Right hindlimb (tissue), 1 donor: ENCODE data around the gene SLC6A5.

Experiments used
- DNase-seq: peaks from one replicate; pipeline ENCODE4 v3.0.0-alpha.2; 2018

The SLC6A5 gene

DNA sequence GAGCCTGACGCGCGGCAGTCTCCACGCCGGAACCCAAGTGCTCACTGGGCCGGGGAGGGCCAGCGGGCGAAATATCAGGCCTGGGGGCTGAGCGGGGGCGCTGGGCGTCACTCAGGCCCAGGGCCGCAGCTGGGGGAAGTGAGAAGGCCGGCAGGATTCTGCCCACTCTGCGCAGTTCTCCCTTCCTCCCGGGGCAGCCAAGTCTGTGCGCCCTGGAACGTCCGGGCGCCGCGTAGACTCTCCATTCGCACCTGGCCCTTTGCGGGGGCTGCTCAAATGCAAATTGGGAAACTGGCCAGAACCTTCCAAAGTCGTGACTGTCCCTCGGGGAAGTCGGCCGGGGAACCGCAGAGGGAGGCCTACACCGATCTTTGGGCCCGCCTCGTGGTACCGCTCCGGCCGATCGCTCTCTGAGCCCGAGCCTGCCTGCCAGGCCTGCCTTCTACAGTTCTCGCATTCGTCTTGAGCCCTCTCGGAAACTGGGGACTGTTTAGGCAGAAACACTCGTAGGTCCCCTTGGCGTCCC lies 2.2 kb upstream of the SLC6A5 start:
- no peak for DNase-seq

DNA sequence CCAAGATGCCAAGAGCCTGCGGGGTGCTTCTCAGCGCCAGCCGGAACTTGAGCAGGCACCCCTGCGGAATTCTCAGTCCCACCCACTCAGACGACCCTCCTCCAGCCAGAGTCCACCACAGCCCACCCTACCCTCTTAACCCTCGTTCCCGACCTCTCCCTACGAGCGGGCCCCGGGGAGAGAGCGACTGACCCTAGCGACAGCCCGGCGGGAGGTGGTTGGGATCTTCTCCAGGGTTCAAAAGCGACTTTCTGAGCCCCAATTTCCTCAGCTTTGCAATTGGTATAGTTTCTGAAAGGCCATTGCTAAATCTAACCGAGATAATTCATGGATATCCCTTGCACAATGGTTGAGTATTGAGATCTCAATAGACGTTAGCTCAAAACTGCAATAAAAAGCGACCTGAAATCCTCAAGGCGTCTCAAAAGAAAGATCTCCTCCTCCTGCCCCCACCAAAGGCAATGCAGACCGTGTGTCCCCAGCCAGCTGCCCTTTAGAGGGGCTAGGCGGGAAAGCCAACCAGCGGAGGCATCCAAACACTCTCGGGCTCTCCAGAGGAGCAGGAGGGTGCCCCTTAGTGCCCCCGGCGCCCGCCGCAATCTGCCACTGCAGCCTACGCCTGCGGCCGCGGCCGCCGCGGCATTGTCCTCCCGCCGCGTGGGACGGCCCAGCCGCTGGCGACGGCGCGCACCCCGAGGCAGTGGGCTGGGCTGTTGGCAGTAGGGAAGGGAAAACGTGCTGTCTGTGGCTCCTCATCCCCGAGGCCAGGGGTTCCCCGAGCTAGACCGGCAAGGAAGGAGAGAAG lies 1.5 kb upstream of the SLC6A5 start:
- no peak for DNase-seq

DNA sequence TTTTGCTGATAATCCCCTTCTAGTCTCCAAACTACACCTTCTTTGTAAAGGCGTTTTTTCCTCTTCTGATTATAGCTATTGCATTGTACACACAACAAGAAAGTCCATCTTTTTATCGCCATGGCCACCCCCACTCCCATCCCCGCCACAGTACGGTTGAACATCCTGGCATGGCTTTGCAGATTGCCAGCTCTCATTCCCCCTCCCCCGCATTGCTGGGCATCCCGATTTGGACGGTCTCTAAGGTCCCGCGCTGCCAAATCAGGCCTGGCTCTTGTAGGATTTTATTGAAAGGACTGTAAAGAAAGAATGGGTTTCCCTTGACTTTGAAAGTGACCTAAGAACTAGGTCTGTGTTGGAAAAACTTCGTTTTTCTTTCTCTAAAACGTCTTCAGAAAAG lies 916 bp upstream of the SLC6A5 start:
- DNase-seq, result no peak

DNA sequence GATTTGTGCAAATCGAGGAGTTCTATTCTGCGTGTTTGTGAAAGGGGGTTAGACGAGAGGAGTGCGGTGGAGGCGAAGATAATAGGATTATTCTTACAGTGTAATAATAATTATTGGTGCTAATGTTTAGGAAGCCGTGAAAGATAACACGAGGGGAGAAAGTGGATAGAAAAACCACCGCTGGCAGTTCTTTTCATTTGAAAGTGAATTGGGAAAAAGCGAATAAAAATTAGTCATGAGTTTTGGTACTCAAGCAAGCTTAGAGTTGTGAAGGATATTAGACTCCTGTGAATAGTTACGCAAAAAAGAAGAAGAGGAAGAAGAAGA lies 575 bp downstream of the SLC6A5 start:
- no peak for DNase-seq

DNA sequence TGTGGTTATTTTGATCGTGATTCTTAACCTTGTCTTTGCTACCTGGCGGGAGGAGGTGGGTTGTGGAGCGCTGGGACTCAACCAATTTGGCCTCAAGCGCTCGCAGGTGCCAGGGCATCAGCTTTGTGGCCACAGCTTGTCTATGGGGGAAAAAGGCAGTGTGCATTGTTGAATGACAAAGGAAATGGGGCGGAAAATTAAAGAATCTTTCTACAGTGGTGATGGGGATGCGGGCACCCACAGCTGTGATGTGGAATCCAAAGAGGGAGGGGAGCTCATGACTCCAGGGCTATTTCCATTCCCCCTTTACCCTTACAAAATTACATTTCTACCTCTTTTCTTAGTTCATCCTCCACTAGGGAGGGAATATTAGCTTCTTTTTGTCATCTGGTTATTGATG lies 1.1 kb downstream of the SLC6A5 start:
- DNase-seq, result no peak

DNA sequence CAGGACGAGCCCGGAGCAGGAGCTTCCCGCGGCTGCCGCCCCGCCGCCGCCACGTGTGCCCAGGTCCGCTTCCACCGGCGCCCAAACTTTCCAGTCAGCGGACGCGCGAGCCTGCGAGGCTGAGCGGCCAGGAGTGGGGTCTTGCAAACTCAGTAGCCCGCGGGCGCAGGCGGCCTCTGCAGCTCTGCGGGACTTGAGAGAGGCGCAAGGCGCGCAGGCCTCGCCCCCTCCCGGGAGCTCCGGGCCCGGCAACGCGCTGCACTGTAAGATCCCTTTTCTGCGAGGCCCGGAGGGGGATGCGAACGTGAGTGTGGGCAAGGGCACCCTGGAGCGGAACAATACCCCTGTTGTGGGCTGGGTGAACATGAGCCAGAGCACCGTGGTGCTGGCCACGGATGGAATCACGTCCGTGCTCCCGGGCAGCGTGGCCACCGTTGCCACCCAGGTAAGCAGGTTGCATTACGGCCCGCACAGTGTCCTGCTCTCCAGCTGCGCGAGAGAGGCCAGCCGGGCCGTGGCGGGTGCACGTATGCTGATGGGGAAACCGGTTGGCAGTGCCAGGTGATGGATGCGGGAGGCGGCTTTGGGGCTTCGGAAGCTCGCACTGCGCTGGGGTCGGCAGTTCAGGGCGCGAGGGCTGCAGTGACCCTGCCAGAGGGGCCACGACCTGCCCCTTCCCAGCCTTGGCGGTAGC lies 2.0 kb downstream of the SLC6A5 start:
- no peak for DNase-seq

DNA sequence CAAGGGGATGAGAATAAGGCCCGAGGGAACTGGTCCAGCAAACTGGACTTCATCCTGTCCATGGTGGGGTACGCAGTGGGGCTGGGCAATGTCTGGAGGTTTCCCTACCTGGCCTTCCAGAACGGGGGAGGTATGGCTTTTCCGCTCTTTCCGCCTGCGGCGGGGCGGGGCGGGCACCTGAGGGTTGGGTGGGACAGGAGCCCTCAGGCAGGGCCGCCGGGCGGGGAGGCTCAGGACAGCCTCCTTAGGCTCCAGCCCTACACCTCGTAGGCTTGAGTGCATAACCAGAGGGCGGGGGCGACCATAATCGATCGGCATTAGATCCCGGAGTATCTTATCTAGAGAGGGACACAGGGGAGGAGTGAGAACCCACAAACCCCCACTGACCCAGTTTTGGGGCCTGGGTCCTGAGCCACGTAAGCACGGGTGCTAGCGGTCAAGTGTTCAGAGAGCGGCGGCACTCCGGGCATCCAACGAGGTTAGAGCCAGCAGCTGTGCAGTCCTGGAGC lies 4.9 kb downstream of the SLC6A5 start:
- DNase-seq, result no peak

DNA sequence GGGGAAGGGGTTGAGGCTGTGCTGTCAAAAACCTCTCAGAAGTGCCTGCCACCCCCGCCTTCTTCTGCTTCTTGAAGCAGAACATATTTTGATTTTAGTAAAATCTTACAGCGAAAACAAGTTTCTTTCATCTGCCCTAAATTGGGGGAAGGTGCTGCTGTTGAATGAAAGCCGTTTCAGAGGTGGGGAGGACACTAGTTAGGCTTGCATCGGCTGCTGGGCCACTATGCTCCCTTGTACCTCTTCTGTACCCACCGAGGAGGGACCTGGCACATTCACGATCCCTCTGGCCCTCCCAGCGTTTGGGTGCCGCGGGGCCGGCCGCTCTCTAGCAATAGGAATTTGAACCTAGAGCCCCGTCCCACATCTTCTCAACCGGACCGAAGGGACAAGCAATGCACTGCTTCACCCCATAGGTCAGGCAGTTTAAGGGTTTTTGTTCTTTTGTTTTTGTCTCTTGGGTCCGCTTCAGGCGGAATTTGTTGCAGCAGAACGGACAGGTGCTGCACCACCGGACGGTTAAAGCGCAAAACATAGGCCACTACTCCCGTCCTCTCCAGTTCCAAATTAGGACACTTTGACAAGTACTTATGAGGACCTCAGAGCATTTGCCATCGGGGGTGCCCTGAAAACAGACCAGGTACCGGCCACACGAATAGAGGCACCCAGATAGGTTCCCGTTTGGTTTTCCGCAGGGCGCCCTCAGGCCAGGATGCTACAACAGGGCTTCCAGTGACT lies 5.6 kb downstream of the SLC6A5 start:
- no peak for DNase-seq

DNA sequence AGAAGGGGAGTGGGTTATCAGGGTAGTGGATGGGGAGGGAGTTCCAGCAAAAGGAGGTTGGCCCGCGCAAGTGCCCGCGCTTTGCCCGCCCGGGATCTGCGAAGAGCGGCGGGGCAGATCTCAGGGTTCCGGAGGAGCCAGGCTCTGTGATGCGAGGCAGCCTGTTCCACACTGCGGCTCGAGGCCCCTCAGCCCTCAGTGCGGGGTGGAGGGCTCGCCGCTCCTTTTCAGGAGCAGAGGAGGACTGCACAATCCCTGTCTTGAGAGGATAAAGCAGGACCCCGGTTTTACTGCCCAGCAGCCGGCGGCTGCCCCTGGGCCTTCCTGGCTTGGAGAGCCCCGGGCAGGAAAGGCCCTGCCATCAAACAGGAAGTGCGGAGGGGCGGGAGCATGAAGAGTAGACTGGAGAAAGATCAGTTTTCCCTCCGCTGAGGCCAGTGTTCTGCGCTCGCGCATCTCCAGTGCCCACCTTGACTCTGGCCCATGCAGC lies 6.2 kb downstream of the SLC6A5 start:
- no peak for DNase-seq

DNA sequence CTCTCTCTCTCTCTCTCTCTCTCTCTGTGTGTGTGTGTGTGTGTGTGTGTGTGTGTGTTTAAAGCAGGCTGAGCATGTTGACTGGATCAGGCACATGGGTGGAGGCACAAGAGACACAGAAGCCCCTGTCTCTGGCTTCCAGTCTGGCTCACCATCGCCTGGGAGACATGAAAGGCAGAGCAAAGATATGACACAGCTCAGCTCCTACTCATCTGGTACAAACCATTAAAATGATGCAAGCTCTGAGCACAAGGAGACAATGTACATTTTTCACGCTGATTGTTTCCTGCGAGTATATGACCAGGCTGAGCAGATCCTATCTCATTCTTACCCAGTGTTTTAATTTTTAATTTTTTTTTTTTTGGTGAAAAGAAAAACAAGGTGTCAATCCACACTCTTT lies 9.5 kb downstream of the SLC6A5 start:
- DNase-seq, result no peak

DNA sequence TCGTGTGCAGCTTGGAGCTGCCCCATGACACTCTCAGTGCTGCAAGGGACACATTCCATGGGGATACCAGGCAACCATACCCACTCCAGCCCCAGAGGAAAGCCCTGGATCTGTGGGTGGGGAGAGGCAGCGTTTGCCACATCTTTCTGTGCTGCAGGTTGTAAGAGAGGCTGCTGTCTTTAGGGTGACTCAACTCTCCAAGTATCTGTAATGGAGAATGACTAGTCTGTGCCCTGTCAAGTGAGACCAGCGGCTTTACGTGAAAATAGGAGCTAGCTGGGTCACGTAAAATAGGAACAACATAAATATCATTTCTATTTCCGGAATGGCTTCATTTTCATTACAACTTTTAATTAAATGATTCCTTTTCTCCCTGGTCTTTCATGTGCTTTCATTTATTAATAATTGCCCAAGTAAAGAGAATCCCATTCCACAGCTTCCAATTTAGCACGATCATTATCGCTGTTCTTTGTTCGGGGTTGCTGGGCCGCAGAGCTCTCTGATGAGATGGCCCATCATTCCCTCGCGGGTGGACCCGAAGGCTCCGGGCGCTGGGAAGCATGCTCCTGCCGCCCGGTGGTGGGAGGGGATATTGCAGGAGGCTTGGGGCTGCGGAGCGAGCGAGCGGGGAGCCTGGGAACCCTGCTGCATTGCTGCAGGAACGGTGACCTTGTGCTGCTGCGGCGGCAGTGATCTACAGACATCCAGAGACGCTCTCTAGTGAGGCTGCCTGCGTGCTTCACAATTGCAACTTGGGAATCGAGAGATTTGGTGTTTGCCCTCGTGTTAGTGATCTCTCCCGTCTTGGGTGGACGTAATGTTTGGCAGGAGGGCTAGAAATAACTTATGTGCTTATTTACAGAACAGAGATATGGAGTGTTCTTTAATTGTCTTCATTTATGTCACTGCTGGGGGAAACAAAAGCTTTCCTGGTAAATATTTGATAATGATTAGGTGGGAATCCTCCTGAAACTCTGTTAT lies 10.6 kb downstream of the SLC6A5 start:
- peak; percentile 69 for DNase-seq

DNA sequence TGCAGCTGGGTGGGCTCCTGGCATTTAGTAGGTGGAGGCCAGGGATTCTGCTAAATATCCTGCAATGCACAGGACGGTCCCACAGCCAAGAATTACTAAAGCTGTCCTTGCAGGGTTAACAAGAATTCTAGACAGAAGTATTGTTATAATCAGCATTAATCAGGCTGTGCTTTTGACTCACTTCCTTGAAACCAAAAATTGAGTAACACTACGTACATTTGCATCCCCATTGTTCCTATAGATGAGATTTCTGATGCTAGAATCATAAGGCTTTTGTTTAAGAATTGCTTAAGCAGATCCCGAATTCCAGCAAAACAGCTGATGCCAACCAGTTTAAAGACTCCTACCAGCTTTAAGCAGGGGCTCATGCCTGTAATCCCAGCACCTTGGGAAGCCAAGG lies 11.4 kb downstream of the SLC6A5 start:
- DNase-seq, result no peak

DNA sequence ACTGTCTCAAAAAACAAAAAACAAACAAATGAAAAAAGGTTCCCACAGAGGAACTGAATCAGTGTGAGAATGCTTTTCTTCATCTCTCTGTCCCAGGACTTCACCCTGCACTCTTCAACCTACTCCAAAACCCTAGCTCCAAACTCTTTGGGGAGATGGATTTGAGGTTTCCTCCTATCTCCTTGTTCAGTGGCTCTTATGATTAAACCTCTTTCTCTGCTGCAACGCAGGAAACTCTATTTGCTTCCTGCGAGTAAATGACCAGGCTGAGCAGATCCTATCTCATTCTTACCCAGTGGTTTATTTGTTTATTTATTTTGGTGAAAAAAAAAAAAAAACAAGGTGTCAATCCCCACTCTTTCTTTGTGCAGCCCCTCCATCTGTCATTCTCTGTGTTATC lies 12.0 kb downstream of the SLC6A5 start:
- no peak for DNase-seq

DNA sequence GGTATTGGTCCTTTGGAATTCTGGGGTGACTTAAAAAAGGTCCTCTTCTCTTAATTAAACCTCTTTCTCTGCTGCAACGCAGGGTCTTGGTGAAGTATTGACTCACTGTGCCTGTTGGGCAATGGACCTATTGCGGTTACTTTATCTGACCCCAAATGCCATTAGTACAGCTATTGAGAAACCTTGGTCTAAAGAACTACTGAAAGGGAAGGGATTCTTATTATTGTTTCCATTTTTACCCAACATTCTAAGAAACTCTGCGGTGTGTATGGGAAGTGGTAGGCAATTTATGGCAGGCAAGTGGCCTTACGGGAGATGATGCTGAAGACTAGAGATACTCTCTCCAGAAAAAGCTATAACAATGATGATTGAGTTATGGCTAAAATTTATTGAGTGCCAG lies 12.5 kb downstream of the SLC6A5 start:
- DNase-seq, result no peak

DNA sequence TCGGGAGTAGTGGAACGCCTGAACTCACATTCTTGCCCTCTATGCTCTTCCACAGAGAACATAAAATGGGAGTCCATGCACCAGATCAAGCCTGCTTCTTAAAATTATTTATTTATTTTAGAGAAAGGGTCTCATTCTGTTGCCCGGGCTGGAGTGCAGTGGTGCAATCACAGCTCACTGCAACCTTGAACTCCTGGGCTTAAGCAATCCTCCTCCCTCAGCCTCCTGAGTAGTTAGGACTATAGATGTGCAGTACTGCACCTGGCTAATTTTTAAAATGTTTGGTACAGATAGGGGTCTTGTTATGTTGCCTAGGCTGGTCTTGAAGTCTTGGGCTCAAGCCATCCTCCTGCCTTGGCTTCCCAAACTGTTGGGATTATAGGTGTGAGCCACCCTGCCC lies 13.0 kb downstream of the SLC6A5 start:
- DNase-seq, result no peak

DNA sequence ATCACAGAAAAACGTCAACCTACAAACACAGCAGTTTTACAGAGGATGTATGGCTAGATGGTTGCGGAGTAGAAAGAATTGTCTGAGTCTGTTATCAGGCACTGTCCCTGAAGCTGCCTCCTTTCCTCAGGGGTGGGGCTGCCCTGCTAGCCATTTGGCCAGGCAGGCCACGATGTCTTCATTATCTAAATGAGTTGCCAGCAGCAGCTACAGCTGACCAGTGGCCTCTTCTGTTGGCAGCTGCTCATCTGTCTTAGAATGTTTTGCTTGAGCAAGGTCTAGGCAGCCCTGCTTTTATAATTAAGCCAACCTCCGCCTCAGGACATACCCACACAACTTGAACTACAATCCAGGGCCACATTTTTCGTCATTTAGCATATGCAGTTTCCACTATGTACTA lies 17.5 kb downstream of the SLC6A5 start:
- DNase-seq, result no peak

DNA sequence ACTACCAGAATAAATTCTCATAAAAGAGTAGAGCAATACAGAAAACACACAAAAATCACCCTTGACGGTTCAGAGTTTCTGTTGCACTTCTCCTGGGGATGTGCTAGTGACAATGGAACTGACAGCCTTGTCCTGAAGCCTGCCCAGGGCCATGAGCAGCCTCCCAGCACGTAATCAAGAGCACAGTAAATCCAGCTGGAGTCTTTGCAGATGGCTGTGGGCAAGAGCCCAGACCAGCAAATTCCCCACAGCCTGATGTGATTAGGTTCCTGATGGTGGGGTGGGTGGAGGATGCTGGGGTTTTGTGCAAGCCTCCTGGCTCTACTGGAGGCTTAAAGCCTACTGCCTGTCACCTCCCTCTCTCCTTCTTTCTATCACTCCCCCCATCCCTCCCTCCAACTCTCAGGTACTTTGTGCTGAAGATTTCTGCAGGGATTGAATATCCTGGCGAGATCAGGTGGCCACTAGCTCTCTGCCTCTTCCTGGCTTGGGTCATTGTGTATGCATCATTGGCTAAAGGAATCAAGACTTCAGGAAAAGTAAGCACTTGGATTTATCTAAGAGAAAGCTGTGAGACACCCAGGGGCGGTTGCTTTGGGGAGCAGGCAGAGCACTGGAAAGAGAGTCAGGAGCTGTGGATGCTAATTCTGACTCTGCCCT lies 18.1 kb downstream of the SLC6A5 start:
- no peak for DNase-seq

DNA sequence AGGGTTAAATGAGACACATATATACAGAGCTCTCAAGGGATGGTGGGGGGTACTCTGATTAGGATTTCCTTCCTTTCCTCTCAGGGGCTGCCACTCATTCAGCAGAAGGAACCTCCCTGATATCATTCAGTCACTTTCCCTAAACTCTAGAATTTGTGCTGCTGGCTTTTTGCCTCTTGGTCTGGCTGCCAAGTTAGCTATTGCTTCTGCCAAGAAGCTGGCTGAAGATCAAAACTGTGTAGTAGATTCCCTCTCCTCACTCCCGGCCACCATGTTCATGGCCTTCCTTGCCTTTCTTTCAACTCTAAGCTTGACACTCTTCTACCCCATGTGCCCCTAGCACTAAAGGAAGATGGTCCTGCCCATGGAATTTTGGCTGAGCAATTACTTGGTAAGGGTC lies 18.7 kb downstream of the SLC6A5 start:
- no peak for DNase-seq

DNA sequence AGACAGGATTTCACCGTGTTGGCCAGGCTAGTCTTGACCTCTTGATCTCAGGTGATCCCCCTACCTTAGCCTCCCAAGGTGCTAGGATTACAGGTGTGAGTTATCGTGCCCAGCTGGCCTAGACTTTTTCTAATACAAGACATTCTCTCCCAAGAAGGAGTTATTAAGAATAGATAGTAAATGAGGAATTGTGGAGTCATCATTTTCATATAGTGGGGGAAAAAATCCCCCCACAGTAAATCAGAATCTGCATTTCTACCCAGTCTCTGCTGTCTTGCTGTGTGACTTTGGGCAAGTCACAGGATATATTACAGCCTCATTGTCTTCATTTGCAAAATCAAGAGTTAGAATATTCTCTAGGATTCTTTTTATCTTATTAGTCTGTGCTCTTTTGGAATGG lies 21.6 kb downstream of the SLC6A5 start:
- no peak for DNase-seq

DNA sequence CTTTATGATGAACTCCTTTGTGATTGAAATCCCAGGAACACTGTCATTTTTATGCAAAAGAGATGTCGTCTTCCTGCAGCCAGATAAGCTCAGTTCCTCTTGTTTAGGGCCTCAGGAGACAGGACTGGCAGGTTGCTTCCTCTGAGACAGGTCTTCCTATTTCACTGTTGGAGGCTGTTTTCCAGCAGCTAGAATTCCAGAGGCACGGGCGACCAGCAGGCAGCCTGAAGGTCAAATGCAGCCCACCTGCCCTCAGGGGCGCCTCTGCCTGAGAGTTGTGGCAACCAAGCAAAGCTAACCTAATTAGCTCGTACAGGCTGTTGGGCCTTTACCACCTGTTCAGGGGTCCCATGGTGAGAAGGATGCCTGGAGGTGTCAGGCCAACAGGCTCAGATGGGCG lies 22.3 kb downstream of the SLC6A5 start:
- DNase-seq, result no peak

DNA sequence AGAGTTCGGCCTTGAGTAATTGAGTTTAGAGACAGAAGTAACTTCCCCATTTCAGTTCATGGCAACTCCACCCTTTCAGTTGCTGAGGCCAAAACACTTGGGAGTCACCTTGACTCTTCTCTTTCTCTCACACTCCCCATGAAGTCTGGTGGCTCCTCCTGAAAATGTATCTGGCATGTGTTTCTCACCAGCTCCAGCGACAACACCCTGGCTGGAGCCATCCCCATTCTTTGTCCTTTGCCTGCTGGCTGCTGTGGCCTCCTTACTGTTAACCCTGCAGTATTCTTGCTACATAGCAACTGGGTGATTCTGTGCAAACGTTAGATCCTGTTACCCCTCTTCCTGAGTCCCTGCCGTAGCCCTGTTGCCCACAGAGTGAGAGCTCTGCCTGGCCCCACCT lies 23.8 kb downstream of the SLC6A5 start:
- DNase-seq, result no peak

DNA sequence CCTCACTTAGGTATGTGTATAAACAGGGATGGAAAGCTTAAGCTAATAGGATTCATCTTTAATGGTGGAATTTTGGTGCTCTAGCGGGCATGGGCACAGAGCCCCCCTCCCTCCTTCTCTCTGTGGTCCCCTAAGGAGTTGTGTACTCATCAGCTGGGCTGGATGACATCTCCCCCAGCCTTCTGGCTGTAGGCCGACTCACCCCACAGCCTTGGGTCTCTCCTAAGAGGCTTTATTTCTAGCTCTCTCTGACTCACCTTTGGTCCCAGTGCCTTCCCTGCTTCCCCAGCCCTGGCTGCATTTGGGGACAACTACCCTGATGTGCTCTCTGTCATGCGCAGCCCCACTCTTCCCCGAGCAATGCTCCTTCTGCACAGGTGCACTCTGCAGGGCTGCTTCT lies 26.9 kb downstream of the SLC6A5 start:
- no peak for DNase-seq
